Stimulated activated CD4-positive, alpha-beta T cell treated with anti-CD3 and anti-CD28 coated beads, Interleukin-2, amount 100 ng/mL, for 4 hours (primary cell): ENCODE results near the gene NEK1.

Source experiments
- DNase-seq: peaks from one replicate; pipeline ENCODE4 v3.0.0-alpha.2; 2020; ENCODE audit warnings: low read depth

Gene NEK1

DNA sequence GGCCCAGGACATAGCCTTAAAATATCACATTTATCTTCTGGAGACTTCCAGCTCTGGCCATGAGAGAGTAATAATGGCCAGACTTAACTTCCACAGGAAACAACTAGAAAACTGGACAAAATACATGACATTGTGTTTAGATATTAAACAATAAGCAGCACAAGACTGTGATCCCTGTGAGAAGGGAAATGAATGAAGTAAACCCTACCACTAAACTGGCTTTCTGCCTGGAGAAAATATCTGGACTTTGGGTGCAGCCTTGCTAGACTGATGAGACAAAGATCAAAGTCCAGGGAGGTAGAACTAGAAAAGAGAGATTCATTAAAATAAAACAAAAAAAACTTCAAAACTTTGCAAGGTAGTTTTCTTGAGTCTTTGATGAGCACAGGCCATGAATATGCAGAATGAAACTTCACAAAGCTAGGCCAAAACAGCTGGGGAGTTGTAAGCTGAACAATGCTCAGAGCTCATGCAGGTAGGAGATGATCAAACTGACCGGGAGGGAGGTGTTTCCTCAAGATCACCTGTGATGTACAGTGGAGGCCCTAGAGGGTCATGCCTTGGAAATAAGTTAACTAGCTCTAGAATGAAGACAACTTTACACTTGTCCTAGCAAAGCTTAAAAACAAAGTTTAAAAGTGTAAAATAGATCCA, 194.6 kb downstream of the NEK1 start:
- no peak for DNase-seq

DNA sequence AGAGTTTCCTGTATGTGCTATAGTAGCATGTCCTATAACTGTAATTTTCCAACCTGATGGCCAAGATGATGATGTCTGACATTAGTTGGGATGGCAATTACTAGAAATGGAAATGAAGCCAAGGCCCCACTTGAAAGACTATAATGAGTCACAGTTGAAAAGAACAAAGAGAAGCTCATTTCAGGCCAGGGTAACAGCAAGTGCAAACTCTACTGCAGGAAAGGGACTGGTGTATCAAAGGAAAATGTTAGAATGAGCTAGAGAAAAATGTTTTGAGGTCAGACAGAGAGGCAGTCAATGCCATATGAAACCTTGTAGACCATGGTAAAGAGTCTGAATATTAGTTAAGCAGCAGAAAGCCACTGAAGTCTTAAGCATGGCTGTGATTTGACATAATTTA, 195.4 kb downstream of the NEK1 start:
- no peak for DNase-seq

DNA sequence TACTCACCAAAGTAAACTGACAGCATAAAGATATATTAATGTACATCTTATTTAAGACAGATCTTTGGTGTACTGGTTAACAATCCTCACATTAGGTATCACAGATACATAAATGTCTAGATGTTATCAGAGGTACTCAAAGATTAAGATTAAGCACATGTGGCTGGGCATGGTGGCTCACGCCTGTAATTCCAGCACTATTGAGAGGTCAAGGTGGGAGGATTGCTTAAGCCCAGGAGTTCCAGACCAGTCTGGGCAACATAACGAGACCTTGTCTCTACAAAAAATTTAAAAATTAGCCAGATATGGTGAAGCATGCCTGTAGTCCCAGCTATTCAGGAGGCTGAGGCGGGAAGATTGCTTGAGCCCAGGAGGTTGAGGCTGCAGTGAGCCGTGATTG, 195.9 kb downstream of the NEK1 start:
- no peak for DNase-seq

DNA sequence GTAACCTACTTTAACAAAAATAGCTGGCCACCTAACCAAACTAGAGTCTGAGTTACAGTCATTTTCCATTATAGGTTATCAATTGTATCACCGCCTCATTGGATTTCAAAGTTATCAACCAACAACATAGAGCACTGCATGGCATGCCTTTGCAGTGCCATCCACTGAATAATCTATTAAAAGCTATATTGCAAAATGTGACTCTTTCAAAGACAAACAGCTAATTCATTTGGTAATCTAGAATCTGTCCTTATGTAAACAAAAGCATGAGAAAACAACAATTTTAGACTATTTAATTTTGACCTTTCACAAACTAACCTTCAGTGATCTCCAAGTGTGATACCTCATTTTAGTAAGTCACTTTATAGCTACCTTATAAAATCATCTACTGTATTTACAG, 197.5 kb downstream of the NEK1 start:
- DNase-seq, result no peak

DNA sequence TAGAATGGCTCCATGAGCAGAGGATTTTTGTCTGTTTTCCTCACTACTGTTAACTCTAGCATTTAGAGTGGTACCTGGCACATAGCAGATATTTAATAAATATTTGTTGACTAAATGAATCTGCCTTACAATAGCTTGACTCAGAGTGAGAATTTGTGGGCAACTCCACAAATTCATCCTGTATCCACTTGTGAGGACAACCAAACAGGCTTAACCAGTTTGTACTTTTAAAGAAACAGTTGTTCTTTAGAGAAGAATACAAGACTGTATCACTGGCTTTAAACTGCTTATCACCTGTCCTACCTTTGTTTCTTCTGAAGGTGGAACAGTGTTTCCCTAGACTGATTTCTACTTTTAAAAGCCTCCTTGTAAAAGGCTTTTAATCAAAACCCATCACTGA, 200.3 kb downstream of the NEK1 start:
- no peak for DNase-seq

DNA sequence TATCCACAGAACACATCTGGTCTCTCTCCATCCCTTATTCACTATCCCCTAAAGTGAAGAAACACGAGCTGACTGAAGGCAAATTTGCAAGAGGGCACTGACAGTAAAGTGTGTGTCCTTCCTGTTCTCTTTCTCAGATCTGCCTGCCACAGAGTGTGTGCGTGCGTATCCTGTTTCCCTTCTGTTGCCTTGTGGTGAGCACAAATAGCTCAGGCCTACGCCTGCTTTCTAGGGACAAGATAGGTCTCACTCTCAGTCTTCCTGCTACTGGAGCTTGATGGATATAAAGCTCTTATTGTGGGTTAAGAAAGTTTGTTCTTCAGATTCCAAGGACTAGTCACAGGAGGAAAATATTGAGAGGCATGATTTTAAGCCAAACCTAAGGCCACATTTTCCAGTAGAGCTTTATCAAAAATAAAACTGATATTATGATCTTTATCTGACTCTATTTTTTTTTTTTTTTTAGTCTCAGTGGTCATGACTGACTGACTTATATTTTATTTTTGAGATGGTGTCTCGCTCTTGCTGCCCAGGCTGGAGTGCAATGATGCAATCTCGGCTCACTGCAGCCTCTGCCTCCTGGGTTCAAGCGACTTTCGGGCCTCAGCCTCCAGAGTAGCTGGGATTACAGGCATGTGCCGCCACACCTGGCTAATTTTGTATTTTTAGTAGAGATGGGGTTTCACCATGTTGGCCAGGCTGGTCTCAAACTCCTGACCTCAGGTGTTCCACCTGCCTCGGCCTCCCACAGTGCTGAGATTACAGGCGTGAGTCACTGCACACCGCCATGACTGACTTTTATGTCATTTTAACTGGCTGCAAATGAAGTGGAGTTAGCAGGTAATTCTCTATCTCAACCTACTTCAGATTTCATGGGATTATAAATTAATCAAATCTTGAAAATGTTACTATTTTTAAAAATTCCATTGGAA, 201.3 kb downstream of the NEK1 start:
- DNase-seq, result no peak

DNA sequence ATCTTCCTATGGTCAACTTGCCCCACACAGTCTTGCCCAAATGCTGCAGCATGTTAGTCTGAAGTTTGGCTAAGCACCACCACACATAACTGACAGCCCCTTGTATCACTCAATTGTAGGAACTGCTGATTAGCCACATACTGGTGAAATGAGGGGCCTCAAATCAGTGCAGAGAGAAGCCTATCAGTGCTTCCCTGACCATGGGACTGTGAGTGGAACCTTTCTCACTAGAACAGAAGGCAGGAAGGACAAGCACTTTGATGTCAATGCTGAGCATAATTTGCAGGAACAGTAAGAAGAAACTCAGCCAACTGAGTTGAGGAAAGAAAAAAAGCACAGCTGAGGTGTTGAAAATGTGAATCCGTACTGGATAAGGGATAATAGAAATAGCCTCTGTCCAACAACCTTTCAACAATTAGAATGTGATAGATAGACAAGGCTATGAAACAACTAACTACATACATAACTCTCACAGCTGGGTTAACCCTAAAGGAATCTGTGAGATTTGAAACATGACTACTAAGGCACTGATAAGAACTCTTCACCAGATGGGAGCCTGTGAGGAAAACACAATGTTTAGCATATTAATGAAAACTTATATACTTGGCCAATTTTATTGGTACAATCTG, 205.1 kb downstream of the NEK1 start:
- no peak for DNase-seq

DNA sequence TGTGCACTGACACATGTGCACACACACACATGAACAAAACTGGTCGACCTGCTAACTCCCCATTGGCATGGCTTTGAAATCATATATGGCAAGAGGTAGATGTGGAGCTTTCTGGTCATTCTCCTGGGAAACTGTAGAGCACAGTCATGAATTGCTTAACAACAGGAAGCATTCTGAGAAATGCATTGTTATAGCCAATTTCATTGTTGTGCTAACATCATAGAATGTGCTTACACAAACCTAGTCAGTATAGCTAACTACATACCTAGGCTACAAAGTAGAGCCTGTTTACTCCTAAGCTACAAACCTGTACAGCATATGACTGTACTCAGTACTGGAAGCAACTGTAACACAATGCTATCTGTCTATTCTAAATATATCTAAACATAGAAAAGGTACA, 207.4 kb downstream of the NEK1 start:
- DNase-seq, result no peak

DNA sequence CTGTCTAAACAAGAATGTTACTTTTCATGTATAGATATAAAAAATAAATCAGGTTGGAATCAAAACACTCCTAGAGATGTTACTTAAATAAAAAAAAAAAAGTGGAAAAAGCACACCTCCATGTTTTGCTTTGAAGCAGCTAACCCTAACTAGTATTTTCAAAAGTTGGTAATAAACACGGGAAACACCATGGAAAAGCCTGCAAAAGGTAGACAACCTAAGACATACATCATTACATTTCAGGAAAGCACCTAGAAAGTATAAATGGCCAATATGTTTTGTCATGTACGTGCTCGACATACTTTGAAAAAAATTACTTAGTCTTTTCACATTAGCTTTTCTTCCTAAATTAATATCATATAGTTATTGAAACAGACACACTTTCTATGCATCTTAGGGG, 211.6 kb downstream of the NEK1 start:
- DNase-seq, result no peak

DNA sequence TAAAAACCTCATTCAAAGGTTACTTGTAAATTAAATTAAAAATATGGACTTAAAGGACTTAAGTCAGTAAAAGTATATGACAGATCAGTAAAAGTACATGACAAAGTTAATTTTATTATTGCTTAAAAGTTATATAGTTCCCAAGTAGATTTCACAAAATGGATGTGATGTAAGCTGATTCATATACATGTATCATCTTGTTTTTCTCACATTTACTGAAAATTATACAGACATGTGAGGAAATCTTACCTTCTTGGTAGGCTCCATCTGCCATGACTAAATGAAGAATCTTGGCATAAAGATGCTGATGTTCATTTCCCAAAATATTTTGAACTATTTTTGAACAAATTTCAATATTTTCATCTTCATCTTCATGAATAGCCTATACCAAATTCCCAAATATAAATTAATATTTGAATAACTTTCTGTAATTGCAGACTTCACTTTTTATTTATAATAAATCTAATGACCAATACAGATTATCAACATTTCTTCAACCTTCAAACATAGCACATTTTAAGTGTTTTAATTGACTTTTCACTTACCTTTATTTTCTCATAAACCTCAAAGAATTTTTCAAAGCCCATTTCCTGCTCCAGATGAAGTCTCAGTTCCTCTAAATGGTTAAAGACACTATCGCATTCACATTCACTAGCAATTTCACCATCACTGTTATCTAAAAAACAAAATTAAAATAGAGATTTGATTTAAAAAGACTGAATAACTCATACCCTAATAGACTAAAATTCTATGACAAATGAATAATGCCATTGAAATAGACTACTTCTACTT, 212.2 kb downstream of the NEK1 start:
- DNase-seq, result no peak

DNA sequence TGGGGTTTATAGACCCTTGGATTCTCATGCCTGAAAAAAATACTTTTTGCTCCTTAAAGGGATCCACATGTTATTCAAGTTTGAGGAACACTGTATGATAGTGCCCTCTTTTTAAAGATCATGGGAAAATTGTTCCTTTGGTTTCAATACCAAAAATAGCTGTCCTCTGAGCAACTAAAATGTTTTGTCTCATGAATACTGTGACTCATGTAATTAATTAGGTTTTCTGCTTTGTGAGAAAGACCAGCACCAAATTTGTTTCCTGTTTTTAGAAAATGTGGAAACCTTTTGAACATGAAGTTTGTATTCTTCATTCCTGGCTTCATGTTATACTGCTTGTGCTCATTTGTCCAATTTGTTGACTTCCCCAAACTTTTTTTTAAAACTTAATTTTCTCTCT, 214.1 kb downstream of the NEK1 start:
- no peak for DNase-seq

DNA sequence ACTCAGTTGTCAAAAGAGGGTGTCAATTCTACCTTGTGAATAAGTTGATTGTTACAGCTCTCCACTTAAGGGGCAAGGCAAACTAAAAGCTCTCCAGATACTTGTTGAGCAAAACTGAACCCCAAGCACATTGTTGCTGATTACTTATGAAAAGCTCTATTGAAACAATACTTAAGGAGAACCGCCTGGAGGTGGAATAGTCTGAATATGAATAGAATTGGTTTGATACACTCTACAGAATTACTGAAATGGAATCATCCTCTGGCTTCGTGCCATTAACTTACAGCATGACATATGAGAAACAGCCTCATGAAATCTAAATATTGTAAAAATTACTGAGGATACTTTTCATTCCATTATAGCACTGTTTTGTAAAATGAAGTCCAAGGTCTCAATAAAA, 214.6 kb downstream of the NEK1 start:
- no peak for DNase-seq

DNA sequence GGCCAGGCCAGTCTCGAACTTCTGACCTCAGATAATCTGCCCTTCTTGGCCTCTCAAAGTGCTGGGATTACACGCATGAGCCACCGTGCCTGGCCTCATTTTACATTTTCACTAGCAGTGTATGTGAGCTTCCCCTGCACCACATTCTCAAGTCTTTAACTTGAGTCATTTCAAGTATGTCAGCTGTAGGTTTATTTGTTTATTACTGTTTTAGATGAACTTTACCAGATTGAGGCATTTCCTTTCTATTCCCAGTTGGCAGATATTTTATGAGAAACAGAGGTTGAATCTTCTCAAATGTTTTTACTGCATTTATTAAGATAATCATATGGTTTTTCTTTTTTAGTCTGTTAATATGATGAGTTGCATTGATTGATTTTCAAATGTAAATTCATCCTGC, 227.0 kb downstream of the NEK1 start:
- no peak for DNase-seq

DNA sequence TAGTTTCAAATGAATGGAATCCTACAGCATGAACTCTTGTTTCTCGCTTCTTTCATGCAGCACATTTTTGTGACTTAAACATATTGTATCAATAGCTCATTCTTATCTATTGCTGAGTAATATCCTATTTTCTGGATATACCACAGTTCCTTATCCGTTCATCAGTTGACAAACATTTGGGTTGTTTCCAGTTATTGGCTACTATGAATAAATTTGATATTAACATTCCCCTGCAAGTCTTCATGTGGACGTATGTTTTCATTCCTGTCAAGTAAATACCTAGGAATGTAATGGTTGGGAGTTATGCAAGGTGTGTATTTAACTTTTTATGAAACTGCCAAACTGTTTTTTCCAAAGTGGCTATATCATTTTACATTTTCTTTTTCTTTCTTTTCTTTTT, 227.6 kb downstream of the NEK1 start:
- DNase-seq, result no peak

DNA sequence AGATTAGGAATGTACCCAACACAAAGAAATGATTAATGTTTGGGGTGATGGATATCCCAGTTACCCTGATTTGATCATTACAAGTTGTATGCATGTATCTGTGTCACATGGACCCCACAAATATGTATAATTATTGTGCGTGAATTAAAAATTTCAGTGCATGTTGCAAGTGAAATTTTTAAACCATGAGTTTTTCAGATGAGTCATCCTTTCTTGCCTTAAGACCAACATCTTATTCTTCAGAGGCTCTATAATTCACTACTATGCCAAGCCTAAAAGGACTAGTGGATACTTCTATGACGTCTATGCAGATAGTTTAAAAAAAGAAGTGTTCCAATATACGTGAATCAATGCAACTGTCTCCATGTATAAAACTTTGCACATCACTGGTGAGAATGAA, 228.7 kb downstream of the NEK1 start:
- no peak for DNase-seq

DNA sequence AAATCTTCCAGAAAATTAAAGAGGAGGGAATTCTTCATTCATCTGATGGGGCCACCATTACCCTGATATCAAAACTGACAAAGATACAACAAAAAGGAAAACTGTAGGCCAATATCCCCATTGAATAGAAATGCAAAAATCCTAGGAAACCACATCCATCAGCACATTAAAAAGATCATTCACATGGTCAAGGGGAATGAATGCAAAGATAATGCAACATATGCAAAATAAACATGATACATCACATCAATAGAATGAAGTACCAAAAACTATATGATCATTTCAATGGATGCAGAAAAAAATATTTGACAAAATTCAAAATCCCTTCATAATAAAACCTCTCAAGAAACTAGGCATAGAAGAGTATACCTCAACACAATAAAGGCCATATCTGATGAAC, 232.7 kb downstream of the NEK1 start:
- DNase-seq, result no peak

DNA sequence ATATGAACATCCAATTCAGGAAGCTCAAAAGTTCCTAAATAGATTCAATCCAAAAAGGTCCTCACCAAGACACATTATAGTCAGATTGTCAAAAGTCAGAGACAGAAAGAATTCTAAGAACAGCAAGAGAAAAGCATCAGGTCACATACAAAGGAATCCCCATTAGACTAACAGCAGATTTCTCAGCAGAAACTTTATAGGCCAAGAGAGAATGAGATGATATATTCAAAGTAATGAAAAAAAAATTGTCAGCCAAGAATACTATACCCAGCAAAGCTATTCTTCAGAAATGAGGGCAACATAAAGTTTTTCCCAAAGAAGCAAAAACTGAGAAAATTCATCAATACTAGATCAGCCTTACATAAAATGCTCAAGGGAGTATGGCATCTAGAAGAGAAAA, 235.0 kb downstream of the NEK1 start:
- DNase-seq, result no peak

DNA sequence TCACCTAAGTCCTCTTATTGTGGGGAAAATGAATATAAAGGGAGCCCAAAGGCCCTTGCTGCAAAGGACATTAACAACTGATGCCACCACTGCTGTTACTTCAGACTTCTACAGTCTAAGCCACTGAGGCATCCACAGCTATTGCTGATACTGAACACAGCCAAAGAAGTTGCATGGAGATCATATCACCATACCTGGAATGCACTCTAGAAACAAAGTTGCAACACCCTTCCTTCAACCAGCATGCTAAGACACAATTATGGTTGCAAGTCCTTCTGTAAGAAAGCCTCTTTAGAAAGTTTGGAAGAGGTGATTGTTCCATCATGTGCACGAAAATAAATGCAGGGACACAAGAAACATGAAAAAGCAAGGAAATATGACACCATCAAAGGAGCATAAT, 236.0 kb downstream of the NEK1 start:
- no peak for DNase-seq

DNA sequence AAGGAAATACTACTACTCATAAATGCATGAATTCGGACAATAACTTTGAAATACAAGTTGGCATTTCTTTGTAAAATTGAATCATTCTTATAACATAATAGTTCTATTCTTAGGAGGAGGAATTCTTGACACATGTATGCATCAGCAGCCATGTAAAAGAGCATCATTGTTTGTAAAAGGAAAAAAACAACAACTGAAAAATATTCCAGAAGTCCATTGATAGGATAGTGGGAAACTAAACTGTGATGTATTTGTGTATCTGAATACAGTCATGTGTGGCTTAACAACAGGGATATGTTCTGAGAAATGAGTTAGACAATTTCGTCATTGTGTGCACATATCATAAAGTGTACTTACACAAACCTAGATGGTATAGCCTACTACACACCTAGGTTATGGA, 239.6 kb downstream of the NEK1 start:
- no peak for DNase-seq

DNA sequence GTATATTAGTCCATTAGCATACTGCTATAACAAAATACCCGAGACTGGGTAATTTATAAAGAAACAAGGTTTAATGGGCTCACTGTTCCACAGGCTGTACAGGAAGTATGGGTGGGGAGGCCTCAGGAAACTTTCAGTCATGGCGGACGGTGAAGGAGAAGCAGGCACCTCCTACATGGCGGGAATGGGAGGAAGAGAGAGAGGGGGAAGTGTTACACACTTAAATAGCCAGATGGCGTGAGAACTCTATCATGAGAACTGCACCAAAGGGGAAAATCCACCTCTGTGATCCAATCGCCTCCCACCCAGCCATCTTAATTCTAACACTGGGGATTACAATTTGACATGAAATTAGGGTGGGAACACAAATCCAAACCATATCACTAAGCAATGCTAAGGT, 242.7 kb downstream of the NEK1 start:
- DNase-seq, result no peak

DNA sequence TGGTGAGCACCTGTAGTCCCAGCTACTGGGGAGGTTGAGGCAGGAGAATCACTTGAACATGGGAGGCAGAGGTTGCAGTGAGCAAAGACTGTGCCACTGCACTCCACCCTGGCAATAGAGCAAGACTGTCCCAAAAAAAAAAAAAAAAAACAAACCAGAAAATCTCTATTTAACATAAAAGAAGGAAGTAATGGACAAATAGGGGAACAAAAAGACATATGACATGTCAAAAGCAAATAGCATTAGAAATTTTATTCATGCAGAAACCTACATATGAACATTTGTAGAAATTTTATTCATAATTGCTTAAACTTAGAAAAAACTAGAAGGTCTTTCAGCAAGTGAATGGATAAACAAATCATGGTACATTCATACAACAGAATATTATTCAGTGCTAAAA, 244.6 kb downstream of the NEK1 start:
- no peak for DNase-seq

DNA sequence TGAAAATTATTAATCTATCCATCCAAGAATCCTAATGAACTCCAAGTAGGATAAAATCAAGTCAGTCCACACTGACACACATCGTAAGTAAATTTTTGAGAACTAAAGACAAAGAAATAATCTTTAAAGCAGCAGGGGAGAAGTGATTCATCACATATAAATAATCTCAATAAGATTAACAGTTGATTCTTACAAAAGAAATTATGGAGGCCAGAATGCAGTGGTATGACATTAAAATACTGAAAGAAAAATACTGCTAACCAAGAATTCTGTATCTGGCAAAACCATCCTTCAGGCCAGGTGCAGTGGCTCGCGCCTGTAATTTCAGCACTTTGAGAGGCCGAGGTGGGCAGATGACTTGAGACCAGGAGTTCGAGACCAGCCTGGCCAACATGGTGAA, 245.6 kb downstream of the NEK1 start:
- DNase-seq, result no peak

DNA sequence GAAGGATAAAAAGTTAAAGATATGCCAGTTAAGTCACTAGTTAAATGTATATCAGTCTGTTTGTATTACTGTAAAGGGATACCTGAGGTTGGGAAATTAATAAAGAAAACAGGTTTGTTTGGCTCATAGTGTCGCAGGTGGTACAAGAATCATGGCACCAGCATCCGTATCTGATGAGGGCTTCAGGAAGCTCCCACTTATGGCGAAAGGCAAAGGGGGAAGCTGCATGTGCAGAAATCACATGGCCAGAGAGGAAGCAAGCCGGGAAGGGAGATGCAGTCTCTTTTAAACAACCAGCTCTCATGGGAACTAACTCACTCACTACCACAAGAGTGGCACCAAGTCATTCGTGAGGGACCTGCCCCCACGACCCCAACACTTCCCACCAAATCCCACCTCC, 249.8 kb downstream of the NEK1 start:
- DNase-seq, result no peak
